Cardiac ventricle fibroblast (primary cell): Measurements from ENCODE around the gene RTP2. TPM values are rescaled to one million over a fixed set of nuclear protein-coding genes. Genes with fewer than 3 reads are reported as not detected.

Experiments
- total RNA-seq: library from RNA; depleted of rRNA; stranded (reverse); fragments of >200 nt; gene quantifications from 2 replicates; pipeline ENCODE4 v1.2.3, GENCODE V29; 2015

Gene RTP2
- not detected in 2 replicates for total RNA-seq

GRCh38 chr3:187702507-187703033 is at the start of gene RTP2:
TSS of gene RTP2 (minus strand) at chr3:187702557. CDS start at chr3:187702128, 429 bp downstream.

GRCh38 chr3:187745201-187746058 is 43.1 kb upstream of the RTP2 start, which contains the start of gene BCL6:
TSS of gene BCL6 (minus strand) at chr3:187745468. CDS start at chr3:187733693, 11,775 bp downstream.

DNA sequence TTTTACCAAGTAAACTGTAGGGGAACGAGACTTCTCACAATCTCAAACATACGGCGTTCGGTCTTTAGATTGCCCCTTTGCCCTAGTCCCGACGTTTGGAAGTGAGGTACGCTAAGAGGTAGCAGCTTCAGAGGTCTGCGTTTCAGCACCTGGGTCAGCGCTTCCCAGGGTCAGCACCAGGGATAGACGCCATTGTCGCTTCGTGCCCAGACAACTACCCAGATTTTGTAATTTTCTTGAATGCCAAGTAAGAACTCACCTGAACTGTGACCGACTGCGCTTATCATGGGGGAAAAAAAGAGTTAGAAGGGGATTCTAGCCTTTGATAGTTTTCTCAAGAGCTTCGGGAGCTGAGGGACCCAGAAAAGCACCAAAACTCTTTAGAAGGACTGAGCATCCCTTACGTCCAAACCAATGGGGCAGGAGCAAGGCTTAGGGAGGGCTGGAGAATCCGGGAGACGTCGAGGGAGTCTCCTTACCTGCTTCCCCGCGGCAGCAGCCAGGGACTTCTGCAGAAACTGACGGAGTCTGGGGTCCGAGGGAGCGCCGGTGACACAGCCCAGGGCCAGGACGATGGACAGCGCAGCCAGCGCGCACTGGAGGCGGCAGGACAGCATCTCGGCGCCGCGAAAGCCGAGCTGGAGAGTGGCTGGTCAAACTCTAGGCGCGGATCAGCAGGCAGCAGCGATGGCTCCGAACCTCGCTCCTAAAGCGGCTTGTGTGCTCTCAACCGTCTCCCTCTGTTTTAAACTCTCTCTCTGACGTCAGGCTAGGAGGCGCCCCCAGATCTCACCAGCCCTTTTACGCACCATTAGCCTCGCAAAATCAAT is 32.5 kb downstream of the RTP2 start, which contains the start of gene SST:
Gene SST (minus strand): TSS at position 720 of the 830 bp plus-strand sequence. CDS start 103 bp downstream, at position 617.

Other genes with a start within 250 kb of the RTP2 start
- not detected in 2 replicates for gene SST, start 32.2 kb downstream of the RTP2 start, total RNA-seq
- gene BCL6, start 42.9 kb upstream of the RTP2 start, total RNA-seq, result 36.2 and 42.2 TPM in 2 replicates